PFSK-1 (cell line): ENCODE results near the gene CPOX.

Experiments used
- FOXP2 ChIP-seq: optimal IDR thresholded peaks from 2 replicates; pipeline ENCODE3; 2011; ENCODE audit warnings: borderline replicate concordance, control low read depth, inconsistent platforms; ENCODE audit not compliant: insufficient read depth; ENCODE audit errors: extremely low read length, extremely low read depth
- POLR2AphosphoS5 ChIP-seq: IDR thresholded peaks from 2 replicates; pipeline ENCODE4 v1.6.1; 2012; ENCODE audit warnings: low read depth, mild to moderate bottlenecking, control low read depth, low read length, moderate library complexity
- SIN3A ChIP-seq: IDR thresholded peaks from 2 replicates; pipeline ENCODE4 v1.6.1; 2012; ENCODE audit warnings: mild to moderate bottlenecking, low read length, moderate library complexity, borderline replicate concordance; ENCODE audit not compliant: insufficient read depth
- TAF1 ChIP-seq: IDR thresholded peaks from 2 replicates; pipeline ENCODE4 v1.6.1; 2012; ENCODE audit warnings: low read length, control low read depth, borderline replicate concordance; ENCODE audit not compliant: insufficient read depth
- TF ChIP-seq, protein P1 (sequence below), 2 experiments: IDR thresholded peaks; 2 replicates each; pipeline versions ENCODE4 v1.6.1 to v1.8.0; 2011 to 2012; ENCODE audit warnings: low read depth in 2 of 2, low read length in 2 of 2, control low read depth in 1 of 2, inconsistent platforms in 1 of 2, mild to moderate bottlenecking in 1 of 2, moderate library complexity in 1 of 2; ENCODE audit not compliant: insufficient read depth in 1 of 2

CPOX gene

DNA sequence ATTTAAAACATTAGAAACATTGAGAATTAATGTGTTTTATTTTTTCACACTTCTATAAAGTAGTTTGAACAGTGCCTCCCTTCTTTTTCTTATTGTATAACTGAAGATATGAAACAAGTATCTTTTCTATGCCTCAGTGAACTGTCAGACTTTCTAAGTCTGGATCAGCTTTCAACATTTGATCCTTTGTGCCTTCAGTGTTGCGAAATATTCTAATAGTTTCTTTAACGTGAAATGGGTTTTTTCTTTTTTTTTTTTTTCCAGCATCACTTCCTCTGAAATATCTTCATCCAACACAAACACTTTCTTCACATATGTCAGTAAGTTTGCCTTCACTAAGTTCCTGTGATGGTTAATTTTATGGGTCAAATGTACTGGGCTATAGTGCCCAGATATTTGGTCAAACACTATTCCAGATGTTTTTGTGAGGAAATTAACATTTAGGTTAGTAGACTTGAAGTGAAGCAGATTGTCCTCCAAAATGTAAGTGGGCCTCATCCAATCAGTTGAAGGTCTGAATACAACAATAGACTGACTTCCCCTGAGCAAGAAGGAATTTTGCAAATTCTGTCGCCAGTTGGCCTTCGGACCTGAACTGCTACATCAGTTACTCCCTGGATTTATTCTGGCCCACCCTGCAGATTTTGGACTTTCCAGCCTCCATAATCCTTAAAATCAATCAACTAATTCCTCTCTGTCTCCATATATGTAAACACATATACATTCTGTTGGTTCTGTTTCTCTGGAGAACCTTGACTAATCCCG lies 6.4 kb upstream of the CPOX start:
- TF ChIP-seq TAF1 (no peak), POLR2AphosphoS5 (no peak), SIN3A (no peak), FOXP2 (no peak)
- TF ChIP-seq, protein P1, sequence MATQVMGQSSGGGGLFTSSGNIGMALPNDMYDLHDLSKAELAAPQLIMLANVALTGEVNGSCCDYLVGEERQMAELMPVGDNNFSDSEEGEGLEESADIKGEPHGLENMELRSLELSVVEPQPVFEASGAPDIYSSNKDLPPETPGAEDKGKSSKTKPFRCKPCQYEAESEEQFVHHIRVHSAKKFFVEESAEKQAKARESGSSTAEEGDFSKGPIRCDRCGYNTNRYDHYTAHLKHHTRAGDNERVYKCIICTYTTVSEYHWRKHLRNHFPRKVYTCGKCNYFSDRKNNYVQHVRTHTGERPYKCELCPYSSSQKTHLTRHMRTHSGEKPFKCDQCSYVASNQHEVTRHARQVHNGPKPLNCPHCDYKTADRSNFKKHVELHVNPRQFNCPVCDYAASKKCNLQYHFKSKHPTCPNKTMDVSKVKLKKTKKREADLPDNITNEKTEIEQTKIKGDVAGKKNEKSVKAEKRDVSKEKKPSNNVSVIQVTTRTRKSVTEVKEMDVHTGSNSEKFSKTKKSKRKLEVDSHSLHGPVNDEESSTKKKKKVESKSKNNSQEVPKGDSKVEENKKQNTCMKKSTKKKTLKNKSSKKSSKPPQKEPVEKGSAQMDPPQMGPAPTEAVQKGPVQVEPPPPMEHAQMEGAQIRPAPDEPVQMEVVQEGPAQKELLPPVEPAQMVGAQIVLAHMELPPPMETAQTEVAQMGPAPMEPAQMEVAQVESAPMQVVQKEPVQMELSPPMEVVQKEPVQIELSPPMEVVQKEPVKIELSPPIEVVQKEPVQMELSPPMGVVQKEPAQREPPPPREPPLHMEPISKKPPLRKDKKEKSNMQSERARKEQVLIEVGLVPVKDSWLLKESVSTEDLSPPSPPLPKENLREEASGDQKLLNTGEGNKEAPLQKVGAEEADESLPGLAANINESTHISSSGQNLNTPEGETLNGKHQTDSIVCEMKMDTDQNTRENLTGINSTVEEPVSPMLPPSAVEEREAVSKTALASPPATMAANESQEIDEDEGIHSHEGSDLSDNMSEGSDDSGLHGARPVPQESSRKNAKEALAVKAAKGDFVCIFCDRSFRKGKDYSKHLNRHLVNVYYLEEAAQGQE (IDR thresholded peaks at IDR 0.05; ENCODE audit: insufficient read depth in 1 of 2, low read depth in 2 of 2, low read length in 2 of 2), result no peak

DNA sequence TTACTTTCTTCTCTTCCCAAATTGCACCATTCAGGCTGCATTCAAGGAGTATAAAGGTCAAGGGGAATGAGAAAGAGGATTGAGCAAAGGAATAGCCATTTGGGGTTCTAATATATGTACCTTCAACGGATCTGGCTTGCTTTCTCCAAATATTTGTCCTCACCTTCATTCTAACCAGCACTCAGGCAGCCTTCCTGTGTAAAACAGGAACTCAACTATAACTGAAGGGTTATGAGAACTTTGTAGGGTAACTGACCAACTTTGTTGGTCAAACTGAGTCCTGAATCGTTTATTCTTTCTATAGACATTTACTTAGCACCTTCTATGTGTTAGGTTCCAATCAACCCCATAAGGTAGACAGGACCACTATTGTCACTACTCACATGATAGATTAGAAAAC lies 5.1 kb upstream of the CPOX start:
- TF ChIP-seq, protein P1 (IDR thresholded peaks at IDR 0.05; ENCODE audit: insufficient read depth in 1 of 2, low read depth in 2 of 2, low read length in 2 of 2), result no peak
- TF ChIP-seq TAF1 (no peak), POLR2AphosphoS5 (no peak), SIN3A (no peak), FOXP2 (no peak)

DNA sequence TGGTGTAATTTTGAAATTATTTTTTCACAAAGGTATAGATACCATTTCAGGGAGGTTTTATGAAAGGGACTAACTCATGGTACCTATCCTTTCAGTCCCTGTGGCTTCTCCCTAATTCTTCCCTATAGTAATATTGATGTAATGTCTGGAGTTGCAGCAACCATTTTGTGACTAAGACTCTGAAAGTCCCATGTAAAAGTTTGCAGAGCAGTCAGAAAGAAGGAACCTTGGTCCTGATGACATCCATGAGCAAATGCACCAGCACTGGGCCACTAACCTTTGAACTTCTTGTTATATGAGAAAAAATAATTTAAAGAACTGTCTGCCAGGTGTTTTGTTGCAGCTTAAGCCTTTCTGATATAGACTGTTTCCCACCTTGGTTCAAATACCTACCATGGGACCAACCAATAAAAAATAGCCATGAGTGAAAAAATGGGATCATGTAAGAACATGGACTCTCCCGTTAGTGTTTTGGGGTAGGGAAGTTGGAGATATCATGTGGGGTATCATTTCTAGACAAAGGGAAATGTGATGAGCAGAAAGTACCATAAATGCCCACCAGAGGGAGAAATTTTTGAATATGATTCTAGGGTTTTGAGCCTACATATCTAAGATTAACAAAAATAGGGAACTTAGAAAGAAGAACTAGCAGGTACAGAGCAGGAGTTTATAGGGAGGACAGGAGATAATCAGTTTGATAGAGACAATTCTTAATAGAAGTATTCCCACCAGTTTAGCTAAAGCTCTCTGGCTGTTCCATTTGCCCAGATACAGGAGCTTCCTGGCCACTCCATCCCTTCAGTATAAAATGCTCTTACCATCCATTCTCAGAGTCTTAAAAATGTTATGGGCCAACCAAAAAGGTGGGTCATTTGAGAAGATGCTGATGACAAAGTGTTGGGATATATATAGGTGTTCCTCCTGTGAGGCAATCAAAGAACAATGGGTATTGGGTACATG lies 3.4 kb upstream of the CPOX start:
- TF ChIP-seq POLR2AphosphoS5 (no peak), TAF1 (no peak), SIN3A (no peak), FOXP2 (no peak)
- TF ChIP-seq, protein P1 (IDR thresholded peaks at IDR 0.05; ENCODE audit: insufficient read depth in 1 of 2, low read depth in 2 of 2, low read length in 2 of 2), result no peak

DNA sequence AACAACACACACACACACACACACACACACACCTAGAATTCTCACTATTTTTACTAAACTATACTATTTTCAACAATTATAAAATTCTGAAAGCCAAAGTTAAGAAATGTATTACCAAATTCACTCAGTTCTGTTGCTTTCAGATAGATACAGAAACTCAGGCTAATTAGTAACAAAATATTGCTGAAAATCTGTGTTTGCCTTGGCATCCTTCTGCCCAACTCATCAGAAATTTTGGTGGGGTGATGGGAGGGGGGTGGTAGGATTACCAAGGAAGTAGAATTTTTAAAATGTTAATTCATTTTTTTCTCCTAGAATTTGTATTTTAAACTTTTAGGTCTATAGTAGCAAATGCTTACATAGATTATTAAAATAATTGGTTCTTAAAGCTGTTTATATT lies 2.7 kb upstream of the CPOX start:
- TF ChIP-seq FOXP2, result no peak
- TF ChIP-seq SIN3A, result no peak
- TF ChIP-seq TAF1, result no peak
- TF ChIP-seq POLR2AphosphoS5, result no peak
- TF ChIP-seq, protein P1 (IDR thresholded peaks at IDR 0.05; ENCODE audit: insufficient read depth in 1 of 2, low read depth in 2 of 2, low read length in 2 of 2), result no peak
